GM12873 (cell line): ENCODE data around the gene PTTG1.

ENCODE experiments used
- CTCF ChIP-seq: IDR thresholded peaks from 2 replicates; pipeline ENCODE4 v1.5.1; 2012; ENCODE audit warnings: low read depth, mild to moderate bottlenecking, moderate library complexity, low read length, control low read depth; ENCODE audit not compliant: insufficient read depth; ENCODE audit errors: missing control alignments

The PTTG1 gene

GRCh38 chr5:160448886-160449285 lies 27.2 kb downstream of the PTTG1 start:
- no peak for TF ChIP-seq CTCF

- no peak for TF ChIP-seq CTCF
These were observed 27.8 kb downstream of the PTTG1 start for GRCh38 chr5:160449458-160449857.

GRCh38 chr5:160450164-160450932 lies 28.7 kb downstream of the PTTG1 start:
- TF ChIP-seq CTCF = no peak

GRCh38 chr5:160451281-160451680 lies 29.6 kb downstream of the PTTG1 start:
- no peak for TF ChIP-seq CTCF

- TF ChIP-seq CTCF = no peak
These were observed 30.4 kb downstream of the PTTG1 start for GRCh38 chr5:160452036-160452435.

- TF ChIP-seq CTCF = no peak
These were observed 31.1 kb downstream of the PTTG1 start for GRCh38 chr5:160452795-160453194.

- no peak for TF ChIP-seq CTCF
These were observed 32.1 kb downstream of the PTTG1 start for GRCh38 chr5:160453751-160454150.

GRCh38 chr5:160455600-160455999 lies 33.9 kb downstream of the PTTG1 start:
- no peak for TF ChIP-seq CTCF
